NCI-H128 (cell line): ENCODE measurements around the gene HORMAD1.
"Not testable (repeated sequence)": the region's sequence is repeated elsewhere in the genome, so short reads cannot be mapped to it uniquely, and the experiment has no call there.

Experiments
- DNase-seq: peaks from one replicate; lab custom pipeline; 2025; ENCODE audit not compliant: unreplicated experiment; lab: John Stamatoyannopoulos, UW

Gene HORMAD1

DNA sequence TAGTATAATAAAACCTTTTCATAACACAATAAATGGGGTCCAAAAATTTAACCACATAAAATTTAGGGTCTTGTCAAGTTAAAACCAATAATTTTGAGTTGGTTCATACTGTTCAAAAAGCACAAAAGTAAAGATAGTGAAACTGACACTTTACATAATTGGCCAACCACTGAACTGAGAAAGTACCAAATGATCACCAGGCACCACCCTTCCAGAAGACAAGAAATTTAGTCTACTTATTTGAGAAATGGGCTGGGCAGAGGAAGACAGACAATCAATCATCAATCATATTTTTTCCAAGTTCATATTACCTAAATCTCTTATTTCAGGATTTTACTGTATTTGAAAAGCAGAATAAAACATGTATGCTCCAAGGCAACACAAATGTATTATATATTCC is 17.3 kb downstream of the HORMAD1 start:
- DNase-seq, result no peak

DNA sequence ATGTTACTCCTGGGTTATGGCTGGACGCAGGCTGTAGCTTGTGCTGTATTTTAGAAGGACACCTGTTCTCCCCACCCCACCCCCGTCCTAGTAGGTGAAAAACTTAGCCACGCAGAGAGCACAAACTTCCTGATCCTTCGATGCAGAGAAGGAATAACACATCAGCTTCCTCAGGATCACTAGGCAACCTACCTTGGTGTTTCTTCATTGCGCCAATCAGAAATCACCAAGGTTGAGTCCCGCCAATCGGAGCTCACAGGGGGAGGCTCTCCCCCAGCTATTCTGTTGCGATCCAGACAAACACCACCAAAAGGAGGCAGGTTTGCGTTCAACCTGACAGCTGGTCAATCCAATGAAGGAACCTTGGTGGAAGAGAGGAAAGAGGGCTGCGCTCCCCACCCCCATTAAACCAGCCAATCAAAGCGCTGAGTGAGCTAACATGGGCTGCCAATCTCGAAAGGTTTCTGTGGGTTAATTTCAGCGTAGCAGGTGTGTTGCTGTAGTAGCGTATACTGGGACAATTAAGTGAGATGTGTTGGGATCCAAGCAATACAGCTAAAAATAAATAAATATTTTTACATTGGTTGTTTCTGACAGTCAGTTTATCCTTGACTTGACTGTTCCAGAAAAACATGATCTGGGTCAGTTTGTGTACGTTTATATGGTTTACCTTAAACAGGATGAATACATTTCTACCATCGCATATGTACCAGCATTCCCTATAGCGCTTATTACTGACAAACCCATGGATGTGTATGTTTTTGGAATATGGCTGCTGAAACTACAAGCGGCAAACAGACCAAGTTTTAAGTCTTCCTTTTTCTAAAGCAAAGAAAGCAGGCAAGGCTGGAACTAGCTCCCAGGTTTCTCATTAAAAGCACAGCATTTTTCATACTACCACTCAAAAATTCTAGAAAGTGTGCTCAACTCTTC is 23.4 kb downstream of the HORMAD1 start, which contains the start of gene GOLPH3L:
TSS of gene GOLPH3L (minus strand) at position 160 of the 933 bp plus-strand sequence. CDS start 2,316 bp downstream, outside the sequence.
- DNase-seq, result peak; percentile 98

DNA sequence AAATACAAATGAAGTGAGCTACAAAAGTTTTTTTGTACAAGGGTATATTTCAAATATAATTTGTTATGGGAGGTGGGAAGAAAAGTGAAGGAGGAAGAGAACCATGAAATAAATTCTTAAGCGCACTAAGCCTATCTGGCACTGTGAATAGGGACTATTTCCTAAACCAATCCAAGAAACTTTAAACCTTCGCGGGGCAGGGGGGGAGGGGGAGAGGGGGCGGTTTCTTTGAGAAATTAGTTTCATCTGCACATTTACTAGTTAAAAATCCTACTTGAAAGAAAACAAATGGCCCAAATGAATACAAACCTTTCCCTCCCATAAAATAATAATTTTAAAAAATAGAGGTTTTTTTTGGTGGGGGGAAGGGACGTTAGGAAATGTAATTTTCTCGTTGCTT is 24.1 kb downstream of the HORMAD1 start:
- DNase-seq, result no peak

GRCh38 chr1:150696162-150696561 is 24.5 kb downstream of the HORMAD1 start:
- DNase-seq, result no peak

DNA sequence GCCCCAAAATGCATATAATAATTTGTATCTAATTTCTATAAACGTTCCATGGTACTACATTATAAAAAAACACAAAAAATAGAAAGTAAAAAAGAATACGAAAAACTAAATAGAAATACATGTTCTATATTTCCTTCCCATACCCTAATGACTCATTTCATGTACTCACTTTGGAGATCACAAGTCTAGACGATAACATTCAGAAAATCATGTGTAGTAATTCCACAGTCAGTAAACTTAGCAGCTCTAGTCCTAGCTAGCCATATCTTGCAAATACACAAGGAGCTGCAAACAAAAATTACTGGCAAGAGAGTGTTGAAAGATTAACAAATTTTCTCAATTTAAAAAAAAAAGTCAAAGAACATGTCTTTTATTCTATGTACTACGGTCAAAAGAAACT is 25.1 kb downstream of the HORMAD1 start:
- DNase-seq, result no peak

DNA sequence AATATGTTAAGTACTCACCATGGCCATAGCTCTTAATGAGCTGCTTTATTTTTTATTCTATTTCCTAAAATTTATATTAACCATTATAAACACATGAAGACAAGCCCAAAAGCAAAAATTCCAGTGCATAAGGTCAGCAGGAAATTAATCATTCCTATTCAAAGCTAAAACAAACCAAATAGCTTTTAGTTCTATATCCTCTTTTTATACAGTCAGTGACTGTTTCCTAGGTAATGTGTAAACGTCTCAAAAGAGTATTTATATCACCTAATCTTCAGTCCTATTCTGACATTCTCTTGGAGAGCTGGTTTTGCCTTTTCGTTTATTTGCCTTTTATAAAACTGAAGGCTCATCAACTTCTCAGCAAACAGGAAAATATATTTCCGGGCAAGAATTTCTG is 28.0 kb downstream of the HORMAD1 start:
- DNase-seq, result no peak

DNA sequence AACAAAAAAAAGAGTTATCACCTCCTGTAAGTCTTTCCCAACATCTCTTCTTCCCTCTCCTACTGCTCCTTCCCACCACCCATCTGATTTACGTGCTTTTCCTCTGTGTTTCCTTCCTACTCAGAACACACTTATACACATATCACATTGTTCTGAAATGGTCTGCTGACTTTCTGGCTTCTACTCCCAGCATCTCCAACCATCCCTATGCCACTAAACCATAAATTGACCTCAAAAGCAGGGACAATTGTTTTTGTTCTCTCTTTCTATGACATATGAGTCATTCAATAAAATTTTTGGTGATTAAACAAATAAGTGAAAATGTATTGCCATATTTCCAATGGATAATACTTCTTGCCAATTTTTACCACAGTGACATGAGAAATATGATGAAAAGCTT is 31.9 kb downstream of the HORMAD1 start:
- no peak for DNase-seq

DNA sequence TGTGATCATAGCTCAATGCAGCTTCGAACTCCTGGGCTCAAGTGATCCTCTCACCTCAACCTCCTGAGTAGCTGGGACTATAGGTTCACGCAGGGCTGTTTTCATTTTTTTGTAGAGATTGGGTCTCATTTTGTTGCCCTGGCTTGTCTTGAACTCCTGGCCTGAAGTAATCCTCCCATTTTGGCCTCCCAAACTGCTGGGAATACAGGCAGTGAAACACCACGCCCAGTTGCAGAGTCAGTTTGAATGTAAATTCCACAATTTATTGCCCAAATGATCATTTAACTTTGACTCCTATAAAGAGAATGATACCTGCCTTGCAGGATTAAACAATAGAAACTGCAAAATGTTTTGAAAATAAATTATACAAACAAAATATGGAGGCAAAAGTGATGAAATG is 34.4 kb downstream of the HORMAD1 start:
- DNase-seq, result no peak

DNA sequence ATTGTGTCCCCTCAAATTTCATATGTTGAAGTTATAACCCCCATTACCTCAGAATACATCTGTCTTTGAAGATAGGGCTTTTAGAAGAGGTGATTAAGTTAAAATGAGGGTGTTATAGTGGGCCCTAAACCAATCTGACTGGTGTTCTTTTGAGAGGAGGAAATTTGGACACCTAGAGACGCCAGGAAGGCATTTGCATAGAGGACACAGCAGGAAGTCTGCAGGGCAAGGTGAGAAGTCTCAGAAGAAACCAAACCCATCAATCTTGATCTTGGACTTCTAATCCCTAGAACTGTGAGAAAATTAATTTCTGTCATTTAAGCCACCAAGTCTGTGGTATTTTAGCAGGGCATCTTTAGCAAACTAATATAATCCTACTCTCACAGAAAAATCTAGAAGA is 36.8 kb downstream of the HORMAD1 start:
- no peak for DNase-seq

DNA sequence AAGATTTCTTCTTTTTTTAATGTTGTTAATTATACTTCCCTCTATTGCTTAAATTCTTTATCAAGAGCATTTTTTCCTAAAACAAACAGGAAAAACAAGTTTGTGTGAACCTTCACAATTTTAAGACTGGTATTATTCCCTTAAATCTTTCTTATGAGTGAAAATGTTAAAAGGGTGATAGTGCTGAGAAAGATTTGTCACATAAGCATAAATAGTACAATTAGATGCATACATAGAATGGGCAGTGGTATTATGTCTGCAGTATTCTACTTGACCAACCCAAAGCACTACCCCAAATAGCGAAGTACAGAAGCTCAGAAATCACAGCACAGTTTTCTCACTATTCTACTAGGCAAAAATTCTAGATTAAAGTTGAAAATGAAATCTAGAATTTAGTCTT is 41.7 kb downstream of the HORMAD1 start:
- DNase-seq, result no peak

DNA sequence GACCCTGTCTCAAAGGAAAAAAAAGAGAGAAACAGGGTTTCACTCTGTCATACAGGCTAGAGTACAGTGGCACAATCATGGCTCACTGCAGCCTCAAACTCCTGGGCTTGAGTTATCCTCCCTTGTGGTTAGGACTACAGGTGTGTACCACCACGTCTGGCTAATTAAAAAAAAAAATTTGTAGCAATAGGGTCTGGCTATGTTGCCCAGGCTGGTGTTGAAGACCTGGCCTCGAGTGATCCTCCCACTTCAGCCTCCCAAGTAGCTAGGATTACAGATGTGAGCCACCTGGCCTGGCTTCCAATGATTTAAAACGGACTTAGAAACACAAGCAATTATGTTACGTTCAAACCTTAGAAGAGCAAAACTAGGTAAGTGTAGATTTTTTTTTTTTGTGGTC is 45.8 kb downstream of the HORMAD1 start:
- no peak for DNase-seq

- DNase-seq, result no peak
These were observed 57.4 kb downstream of the HORMAD1 start for GRCh38 chr1:150663321-150663720.

DNA sequence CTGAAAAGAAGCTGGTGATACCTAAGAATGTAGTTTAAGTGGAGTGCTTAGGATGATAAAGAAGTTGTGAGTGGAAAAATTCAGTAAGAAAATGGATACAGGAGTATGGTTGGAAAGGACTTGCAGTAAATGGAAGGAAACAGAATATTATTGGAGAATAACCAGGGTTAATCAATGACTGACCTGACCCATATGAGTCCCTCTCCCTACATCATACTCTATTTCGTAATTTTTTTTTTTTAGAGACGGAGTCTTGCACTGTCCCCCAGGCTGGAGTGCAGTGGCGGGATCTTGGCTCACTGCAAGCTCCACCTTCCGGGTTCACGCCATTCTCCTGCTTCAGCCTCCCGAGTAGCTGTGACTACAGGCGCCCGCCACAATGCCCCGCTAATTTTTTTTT is 57.9 kb downstream of the HORMAD1 start:
- no peak for DNase-seq

DNA sequence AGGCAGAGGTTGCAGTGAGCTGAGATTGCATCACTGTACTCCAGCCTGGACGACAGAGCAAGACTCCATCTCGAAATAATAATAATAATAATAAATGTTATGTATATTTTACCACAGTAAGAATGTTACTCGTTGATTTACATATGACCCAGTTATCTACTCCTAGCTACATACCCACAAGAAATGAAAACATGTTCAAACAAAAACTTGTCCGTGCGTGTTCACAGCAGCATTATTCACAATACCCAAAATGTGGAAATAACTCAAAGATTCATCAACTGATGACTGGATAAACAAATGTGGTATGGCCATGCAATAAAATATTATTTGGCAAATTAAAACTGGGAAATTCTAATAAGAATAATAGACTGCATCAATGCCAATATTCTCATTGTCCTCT is 59.5 kb downstream of the HORMAD1 start:
- DNase-seq, result no peak

DNA sequence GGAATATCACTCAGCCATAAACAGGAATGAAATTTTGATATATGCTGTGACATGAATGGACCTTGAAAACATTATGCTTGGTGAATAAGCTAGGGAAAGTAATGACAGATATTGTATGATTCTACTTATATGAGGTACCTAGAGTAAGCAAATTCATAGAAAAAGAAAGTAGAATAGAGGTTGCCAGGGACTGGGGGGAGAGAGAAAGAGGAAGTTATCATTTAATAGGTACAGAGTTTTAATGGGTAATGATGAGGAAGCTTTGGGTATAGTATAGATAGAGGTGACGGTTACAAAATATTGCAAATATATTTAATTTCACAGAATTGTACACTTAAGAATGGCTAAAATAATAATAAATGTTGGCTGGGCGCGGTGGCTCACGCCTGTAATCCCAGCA is 60.1 kb downstream of the HORMAD1 start:
- no peak for DNase-seq

- DNase-seq, result not testable (repeated sequence)
These were observed 63.6 kb downstream of the HORMAD1 start for GRCh38 chr1:150657064-150657463.

DNA sequence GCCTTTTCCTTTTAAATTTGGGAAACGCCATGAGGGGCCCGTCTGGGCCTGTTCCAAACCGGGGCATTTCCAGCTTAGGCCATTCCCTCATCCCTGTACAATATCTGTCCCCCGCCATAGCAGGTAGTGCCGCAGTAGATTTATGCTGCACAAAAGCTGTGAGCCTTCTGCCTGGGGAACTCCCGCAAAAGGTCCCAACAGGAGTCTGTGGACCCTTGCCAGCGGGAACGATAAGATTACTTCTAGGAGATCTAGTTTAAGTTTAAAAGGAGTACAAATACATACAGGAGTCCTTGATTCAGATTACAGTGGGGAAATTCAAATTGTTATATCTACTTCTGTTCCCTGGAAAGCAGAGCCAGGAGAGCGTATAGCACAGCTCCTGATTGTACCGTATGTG is 66.1 kb downstream of the HORMAD1 start:
- DNase-seq, result not testable (repeated sequence)

DNA sequence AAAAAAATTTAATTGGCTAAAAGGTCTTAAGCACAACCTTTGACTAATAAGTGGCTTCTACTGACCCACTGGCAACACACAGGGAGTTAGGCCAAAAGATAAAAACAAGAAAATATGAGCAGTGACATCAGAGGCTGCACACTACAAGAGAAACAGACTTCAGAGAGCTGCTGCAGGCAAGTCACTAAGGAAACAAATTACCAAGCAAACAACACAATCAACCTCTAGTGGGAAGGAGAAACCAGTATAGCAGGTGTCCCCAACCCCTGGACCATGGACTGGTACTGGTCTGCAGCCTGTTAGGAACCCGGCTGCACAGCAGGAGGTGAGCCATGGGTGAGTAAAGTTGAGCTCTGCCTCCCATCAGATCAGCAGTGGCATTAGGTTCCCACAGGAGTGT is 70.5 kb downstream of the HORMAD1 start:
- no peak for DNase-seq

DNA sequence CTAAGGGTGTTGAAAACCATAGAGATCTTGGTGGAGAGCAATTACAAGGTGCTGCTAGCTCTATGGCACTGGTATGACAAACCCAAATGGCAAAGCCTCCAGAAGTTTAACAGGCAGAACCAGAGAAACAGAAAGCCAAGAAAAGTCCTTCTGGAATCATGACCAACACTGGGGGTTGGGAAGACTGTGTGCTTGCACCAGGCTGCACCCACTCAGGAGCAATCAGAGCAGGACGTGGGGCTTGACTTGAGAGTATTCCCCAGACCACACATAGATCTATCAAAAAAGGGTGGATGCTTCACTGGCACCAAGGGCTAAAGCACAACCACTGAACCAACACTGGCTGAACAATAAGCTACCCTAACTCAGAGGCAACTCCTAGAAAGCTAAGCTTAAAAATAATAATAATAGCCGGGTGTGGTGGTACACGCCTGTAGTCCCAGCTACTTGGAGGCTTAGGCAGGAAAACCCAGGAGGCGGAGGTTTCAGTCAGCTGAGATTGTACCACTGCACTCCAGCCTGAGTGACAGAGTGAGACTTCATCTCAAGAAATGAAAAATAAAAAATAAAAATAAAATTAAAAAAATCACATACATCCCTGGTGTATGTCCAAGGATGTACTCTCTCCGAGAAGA is 71.1 kb downstream of the HORMAD1 start:
- no peak for DNase-seq
